NCI-H187 treated with DMSO at 0.1 percent for 48 hours (cell line): ENCODE data around the gene RHOA.
"Not testable (repeated sequence)": the region's sequence is repeated elsewhere in the genome, so short reads cannot be mapped to it uniquely, and the experiment has no call there.

Source experiments
- DNase-seq: peaks from one replicate; lab custom pipeline; 2025; lab: John Stamatoyannopoulos, UW

The RHOA gene

DNA sequence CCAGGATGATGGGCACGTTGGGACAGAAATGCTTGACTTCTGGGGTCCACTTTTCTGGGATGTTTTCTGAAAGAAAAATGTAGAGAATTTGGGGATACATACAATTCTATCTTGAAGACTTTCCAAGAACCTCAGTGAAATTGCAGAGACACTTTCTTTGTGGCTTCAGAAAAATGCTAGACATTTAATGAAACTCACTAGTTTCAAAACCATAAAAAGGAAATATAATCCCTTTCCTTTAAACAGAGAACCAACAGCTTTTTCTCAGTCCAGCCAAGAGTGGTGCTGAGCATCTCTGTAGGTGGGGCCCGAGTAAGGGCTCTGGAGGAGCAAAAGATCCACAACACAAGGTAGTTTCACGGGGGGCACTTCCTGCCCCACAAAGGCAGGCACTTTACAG is 49.2 kb downstream of the RHOA start:
- DNase-seq: no peak

DNA sequence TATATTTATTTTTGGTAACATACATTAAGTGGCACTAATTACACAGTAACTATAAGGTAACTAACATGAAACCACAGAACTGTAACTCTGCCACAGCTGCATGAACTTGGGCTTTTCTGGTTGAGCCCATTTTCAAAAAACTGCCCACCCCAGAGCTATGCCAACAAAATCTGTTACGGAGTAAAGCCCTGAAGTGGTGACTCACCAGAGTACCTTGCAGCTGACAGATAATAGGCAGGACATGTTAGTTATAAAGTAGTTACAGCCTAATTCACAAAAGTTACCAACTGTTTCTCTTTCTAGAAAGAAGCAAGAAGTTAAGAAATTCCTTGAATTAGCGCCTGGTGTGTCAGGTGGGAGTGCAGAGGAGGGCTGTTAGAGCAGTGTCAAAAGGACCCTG is 52.2 kb downstream of the RHOA start:
- no peak for DNase-seq

DNA sequence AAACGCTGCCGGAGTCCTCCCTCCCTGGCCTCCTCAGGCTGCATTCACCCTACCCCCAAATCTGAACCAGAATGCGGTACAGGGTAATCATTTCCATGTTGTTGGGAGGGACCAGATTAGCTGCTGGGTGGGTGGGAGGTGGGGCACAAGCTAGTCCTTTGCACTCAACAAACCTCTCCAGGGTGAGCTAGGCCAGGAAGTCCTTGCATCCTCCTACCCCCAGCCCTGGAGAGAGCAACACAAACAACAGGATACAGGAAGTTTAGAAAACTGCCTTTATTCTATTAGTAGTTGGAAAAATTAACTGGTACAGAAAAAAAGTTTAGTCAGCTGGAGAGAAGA is 52.9 kb downstream of the RHOA start:
- DNase-seq: no peak

DNA sequence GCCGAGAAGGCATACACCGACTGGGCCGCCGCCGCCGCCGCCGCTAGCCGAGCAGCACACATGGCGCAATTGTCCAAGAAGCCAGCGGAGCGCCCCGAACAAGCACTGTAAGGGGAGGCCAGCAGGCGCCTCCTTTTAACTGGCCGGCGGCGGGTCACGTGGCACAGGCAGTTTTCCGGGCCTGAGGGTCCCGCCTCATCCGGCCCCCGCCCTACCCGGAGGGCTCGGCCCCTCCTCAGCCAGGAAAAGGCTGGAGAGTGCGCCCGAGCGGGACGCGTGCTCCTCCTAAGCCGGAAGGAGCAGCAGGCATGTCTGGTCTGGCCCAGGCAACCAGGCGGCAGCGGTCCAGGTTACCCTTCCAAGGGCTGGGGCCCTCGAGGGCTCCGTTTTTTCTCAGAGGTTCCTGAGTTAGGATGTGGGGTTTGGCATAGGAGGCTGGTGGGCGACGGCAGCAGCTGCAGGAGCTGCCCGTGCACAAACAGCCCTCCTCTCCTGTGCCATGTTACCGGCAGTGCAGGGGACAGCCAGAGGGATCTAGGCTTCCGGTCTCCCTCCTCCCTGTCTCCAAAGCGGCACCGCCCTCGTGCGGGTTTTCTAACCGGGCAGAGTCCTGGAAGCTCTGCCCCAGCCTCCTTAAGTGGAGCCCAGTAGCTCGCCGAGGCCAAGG is 53.4 kb downstream of the RHOA start, which contains the start of gene GPX1:
GPX1 (minus strand) TSS at position 137 of the 667 bp plus-strand sequence; CDS start at position 62, 75 bp downstream.
- DNase-seq: peak; percentile 2

DNA sequence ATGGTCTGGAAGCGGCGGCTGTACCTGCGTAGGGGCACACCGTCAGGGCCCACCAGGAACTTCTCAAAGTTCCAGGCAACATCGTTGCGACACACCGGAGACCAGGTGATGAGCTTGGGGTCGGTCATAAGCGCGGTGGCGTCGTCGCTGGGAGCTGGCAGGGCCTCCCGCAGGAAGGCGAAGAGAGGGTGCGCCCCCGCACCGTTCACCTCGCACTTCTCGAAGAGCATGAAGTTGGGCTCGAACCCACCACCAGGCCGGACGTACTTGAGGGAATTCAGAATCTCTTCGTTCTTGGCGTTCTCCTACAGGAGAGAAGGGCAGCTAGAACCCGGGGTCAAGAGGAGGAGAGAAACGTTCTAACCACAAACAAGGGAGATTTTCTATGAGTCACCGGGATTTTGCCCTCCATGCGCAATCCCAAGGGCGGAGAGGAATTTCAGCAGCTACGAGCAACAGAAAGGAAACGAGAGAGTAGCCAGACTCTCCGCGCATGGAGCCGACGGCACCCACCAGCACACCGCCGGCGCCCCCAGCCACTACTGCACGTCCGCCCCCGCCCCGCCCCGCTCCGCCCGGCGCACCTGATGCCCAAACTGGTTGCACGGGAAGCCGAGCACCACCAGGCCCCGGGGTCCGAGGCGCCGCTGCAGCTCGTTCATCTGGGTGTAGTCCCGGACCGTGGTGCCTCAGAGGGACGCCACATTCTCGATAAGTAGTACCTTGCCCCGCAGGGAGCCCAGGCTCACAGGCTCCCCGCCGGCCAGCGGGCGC is 54.1 kb downstream of the RHOA start:
- DNase-seq: not testable (repeated sequence)

DNA sequence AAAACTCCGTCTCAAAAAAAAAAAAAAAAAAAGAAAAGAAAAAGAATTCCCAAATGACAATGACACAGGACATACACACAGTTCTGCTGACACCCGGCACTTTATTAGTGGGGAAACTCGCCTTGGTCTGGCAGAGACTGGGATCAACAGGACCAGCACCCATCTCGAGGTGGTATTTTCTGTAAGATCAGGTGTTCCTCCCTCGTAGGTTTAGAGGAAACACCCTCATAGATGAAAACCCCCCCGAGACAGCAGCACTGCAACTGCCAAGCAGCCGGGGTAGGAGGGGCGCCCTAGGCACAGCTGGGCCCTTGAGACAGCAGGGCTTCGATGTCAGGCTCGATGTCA is 54.7 kb downstream of the RHOA start:
- not testable (repeated sequence) for DNase-seq

DNA sequence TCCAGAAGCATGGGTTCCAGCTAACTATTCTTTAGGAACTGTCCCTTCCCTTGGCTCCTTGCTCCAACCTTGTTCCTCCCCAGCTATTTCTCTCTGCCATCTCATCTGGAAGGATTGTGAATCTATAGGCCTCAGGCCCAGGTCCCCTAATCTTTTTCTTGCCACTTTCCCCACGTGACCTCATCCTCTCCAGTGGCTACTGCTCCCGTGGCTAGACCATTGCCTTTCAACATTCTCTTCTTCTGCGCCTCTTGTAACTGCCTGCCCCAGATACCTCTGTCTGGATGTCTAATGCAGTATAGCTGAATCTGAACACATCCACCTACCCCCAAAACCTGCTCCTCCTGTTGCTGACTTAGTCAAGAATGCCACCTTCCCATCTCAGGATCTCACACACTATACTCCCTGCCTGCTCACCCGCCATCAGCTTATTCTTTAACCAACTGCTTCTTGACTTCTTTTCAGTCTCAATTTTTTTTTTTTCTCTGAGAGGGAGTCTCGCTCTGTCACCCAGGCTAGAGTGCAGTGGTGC is 58.8 kb downstream of the RHOA start:
- no peak for DNase-seq

DNA sequence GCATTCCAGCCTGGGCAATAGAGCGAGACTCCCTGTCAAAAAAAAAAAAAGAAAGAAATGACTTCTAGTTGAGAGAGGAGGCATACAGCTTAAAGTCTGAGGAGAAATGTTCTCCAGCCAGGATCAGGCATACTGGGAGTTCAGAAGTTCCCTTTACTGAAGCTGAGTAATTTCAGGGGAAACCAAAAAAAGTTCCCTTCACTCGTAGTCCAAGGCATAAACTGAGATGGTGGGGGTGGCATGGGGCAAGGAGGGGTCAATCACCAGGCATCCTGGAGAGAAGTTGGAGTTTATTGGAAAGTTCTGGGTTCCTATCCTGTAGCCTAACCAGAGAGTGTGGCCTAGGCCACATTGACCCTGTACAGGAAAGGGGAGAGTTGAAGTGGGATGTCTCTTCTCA is 59.5 kb downstream of the RHOA start:
- DNase-seq: no peak

DNA sequence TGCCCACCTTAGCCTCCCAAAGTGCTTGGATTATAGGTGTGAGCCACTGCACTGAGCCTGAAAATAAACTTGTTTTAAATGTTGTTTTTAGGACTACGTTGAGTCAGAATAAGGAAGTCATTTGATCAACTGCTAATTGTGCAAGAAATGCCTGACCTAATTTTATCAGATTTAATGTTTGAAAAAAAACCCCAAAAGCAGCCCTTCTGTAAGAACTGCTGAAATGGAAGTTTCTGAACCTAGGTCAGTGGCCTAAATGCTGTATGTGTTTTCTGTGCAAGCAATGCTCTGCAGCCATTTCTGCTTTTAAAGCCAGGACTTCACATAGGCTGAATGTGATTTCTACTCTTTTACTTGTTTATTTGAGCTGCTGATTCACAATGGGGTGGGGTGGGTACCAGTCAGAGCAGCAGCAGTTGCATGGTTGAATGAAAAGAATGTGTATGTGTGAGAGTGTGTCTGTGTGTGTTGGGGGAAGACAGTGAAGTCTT is 60.2 kb downstream of the RHOA start:
- no peak for DNase-seq

DNA sequence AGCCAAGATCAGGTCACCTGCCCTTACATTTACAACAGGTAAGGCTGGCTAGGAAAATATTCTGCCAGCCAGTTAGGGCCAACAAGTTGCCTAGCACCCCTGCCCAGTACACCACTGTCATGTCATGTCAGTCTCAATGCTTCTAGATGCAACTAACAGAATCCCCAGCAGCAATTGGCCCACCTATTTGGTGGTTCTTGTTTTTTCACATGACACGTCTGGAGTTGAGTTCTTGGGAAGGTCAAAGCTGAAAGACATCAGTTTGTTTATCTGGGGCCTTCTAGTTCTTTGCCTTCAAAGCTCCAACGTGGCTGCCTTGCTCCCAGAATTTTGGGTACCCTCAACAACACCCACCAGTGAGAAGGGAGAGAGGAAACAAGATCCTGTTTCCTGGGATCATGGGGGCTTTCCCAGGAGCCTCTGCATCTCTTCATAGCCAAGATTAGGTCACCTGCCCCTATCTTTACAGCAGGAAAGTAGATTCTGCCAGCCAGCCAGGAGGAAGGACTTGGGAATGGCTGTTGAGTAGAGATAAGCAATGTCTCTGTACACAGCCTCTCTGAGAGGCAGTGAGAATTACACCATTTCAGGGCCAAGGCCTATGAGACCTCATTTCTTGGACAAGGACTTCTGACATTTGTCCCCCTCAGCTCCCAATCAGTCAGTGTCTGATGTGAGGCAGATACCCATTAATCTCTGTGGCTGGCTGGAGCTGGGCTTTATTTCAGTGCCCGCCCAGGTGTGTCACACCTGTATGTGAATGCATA is 62.2 kb downstream of the RHOA start:
- no peak for DNase-seq

DNA sequence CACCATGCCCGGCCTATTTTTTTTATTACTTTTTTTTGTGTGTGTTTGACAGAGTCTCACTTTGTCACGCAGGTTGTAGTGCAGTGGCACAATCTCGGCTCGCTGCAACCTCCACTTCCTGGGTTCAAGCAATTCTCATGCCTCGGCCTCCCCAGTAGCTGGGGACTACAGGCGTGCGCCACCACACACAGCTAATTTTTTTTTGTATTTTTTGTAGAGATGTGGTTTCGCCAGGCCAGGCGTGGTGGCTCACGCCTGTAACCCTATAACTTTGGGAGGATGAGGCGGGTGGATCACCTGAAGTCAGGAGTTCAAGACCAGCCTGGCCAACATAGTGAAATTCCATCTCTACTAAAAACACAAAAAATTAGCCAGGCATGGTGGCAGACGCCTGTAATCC is 63.4 kb downstream of the RHOA start:
- not testable (repeated sequence) for DNase-seq

DNA sequence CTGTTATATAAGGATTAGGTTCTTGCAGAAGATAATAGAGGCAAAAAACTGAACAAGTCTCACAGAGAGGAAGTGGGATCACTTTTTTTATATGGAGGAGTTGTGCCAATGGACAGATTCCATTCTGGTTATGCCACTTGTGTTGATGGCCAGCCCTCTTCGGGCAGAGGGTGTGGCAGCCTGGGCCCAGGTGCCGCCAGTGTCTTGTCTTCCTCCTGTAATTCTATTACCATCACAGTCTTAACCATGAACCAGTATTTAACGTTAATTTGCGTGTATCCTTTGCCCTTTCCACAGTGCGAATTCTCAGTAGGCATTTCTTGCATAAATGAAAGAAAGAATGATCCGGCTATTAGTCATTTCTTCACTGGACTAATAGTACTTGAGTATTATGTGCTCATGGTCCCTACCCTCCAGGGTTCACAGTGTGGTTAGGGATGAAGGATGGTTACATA is 65.0 kb downstream of the RHOA start:
- DNase-seq: no peak

DNA sequence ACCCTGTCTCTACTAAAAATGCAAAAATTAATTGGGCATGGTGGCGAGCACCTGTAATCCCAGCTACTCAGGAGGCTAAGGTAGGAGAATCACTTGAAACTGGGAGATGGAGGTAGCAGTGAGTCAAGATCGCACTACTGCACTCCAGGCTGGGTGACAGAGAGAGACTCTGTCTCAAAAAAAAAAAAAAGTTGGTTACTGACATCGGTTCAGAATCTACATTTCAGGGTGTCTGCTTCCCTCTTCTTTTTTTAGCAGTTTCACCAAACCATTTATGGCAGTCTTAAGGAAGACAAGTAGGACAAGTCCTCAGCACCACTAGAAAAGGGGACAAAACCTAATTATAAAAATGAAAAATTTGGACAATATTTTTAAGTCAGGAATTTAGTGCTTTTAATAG is 68.6 kb downstream of the RHOA start:
- DNase-seq: no peak

DNA sequence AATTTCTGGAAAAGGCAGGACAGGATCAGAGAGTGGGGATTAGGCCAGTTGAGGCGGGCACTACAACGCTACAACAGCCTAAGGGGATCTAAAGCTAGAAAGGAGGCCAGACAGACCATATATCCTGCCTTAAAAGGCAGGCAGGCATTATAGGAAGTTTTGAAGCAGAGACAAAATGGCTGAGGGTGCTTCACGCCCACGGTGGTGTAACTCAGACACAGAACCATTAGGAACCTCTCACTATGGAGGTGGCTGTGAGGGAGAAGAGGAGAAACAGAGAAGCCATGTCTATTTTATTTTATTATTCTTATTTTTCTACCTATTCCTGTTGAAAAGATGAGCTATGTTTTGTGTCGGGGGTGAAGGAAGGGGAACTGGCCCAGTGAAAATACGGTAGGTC is 69.8 kb downstream of the RHOA start:
- DNase-seq: no peak

DNA sequence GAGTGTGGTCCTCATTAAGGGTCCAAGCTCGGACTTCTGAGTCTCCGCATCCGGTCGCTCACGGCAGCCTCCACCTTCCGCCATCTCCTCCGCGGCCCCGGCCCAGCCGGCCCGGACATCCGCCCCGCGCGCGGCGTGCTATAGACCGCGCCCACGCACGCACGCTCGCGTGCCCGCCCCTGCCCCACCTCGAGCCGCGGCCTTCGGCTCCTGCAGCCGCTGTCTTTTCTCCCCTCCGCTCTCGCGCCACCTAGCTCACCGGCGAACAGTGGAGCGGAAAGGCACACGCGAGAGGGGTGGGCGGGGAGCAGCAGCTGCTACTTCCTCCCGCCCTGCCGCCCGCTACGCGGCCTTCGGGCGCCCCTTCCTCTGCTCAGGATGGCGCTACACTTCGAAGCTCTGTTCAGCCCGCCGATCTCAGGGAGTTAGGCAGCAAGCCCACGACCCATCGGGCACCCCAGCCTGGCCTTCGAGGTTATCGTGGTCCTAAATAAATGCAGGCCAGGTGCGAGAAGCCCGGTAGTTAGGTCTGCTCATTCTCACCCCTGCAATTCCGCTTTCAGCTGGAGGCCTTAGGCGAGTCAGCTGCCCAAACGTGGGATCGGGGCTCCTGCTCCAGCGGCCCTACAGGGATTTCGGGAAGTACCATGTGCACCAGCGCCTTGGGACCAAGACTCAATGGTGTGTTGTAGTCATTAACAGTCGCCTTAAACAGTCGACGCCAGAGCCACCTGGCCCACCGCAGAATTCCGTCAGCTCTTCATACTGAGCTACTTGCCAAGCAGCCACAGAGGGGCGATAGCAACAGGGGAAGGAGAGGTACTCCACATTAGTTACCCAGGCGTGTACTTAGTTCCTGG is 71.6 kb downstream of the RHOA start, which contains the start of gene USP4:
USP4 (minus strand) TSS at position 113 of the 860 bp plus-strand sequence; CDS start at position 84, 29 bp downstream.
- peak; percentile 41 for DNase-seq

DNA sequence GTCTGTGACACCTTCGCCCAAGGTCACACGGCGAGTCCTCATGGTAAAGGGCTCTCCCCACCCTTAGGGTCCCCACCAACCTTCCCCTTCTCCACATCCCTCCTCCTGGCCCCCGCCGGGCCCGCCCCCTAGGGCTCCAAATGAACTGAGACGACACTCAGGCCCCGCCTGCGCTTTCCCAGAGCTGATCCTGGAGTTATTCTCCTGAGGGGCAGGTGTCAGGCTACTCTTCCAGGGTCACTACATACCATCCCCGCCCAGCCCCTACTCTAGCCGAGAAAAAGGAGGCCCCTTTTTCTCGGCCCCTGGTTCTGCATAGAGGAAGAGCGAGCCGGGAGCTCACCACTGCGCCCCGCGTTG is 72.2 kb downstream of the RHOA start:
- DNase-seq: no peak

DNA sequence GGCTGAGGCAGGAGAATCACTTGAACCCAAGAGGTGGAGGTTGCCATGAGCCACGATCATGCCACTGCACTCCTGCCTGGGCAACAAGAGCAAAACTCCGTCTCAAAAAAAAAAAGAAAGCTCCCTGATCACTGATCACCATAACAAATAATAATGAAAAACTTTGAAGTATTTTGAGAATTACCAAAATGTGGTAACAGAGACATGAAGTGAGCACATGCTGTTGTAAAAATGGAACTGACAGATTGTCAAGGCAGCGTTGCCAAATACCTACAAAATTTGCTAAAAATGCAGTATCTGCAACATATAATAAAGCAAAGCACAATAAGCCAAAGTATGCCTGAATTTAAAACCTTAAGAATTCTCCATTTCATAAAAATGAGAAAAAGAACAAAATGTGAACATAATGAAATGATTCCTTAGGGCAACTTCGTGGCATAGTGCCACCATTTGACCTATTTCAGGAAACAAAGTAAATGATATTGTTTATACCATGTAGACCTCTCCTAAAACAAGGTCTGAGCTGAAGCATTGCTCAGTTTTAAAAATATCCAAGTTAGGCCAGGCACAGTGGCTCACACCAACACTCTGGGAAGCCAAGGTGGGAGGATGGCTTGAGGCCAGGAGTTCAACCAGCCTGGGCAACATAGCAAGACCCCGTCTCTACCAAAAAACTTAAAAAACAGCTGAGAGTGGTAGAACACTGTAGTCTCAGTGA is 77.7 kb downstream of the RHOA start:
- DNase-seq: no peak

DNA sequence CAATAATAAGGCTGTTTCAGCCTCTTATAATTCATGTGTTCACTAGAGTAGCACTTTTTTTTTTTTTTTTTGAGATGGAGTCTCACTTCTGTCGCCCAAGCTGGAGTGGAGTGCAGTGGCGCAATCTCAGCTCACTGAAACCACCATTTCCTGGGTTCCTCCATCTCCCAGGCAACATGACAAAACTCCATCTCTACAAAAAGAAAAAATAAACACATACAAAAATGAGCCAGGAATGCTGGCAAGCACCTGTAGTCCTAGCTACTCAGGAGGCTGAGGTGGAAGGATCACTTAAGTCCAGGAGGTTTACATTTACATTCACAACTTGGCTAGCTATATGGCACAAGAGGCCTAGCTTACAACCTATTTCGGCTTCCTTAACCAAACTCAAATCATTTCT is 78.7 kb downstream of the RHOA start:
- DNase-seq: no peak

DNA sequence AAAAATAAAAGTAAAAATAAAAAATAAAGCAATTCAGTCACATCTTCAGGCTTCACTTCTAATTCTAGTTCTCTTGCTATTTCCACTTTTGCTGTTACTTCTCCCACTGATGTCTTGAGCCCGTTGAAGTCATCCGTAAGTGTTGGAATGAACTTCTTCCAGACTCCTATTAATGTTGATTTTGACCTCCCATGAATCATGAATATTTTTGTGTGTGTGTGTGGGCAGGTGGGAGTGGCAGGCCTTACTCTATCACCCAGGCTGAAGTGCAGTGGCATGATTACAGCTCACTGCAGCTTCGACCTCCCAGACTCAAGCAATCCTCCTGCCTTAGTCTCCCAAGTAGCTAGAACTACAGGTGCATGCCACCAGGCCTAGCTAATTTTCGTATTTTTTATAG is 82.6 kb downstream of the RHOA start:
- no peak for DNase-seq

DNA sequence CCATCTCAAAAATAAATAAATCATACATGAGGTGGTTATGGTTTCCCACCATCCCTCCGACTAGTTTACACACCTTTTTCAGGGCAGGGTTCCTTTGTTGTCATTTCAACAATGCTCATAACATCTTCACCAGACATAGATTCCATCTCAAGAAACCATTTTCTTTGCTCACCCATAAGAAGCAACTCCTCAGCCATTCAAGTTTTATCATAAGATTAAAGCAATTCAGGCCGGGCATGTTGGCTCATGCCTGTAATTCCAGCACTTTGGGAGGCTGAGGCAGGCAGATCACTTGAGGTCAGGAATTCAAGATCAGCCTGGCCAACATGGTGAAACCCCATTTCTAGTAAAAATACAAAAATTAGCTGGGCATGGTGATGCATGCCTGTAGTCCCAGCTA is 83.4 kb downstream of the RHOA start:
- not testable (repeated sequence) for DNase-seq

DNA sequence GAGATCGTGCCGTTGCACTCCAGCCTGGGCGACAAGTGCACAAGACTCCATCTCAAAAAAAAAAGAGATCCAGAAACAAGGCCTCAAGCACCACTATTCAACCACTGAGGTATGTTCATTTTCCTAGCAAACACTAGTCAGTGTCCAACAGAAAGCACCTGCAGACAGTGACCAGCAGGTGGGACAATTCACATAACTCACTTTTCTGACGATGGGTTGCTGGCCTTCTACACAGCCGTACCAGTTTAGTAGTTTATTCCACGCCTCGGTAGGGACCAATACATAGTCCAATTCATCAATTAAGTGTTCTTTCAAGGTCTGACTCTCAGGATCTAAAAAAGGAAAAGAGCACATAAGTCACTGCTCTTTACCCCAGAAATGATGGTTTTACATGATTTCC is 84.3 kb downstream of the RHOA start:
- DNase-seq: no peak
